ENCODE results near the gene PGR.

GRCh38 chr11:101009690-101010055 lies 119.9 kb downstream of the PGR start:
- TF ChIP-seq POLR2AphosphoS5 (IDR thresholded peaks at IDR 0.05; ENCODE audit: borderline replicate concordance, low read depth, low read length) (no peak), EZH2 (IDR thresholded peaks at IDR 0.05) (no peak)
